NCI-H446 treated with DMSO at 0.1 percent for 48 hours (cell line): ENCODE results near the gene PRSS2.
"Not testable (repeated sequence)": the region's sequence is repeated elsewhere in the genome, so short reads cannot be mapped to it uniquely, and the experiment has no call there.

ENCODE experiments used
- DNase-seq: peaks from one replicate; lab custom pipeline; 2025; lab: John Stamatoyannopoulos, UW

The PRSS2 gene

GRCh38 chr7:142770661-142771352, at the start of gene PRSS2:
Gene PRSS2 (plus strand): TSS chr7:142770970. CDS start chr7:142770983, 13 bp downstream.
- DNase-seq, result no peak

GRCh38 chr7:142720986-142721385, 49.8 kb upstream of the PRSS2 start:
- DNase-seq, result no peak

GRCh38 chr7:142722248-142722794, 48.4 kb upstream of the PRSS2 start:
- no peak for DNase-seq

GRCh38 chr7:142733271-142733670, 37.5 kb upstream of the PRSS2 start:
- DNase-seq, result no peak

GRCh38 chr7:142739923-142740492, 30.8 kb upstream of the PRSS2 start:
- no peak for DNase-seq

- no peak for DNase-seq
Measured at GRCh38 chr7:142740786-142741185, 30.0 kb upstream of the PRSS2 start.

- not testable (repeated sequence) for DNase-seq
Measured at GRCh38 chr7:142741932-142742331, 28.8 kb upstream of the PRSS2 start.

GRCh38 chr7:142745091-142745635, 25.6 kb upstream of the PRSS2 start:
- no peak for DNase-seq

- DNase-seq, result no peak
Measured at GRCh38 chr7:142745745-142746144, 25.0 kb upstream of the PRSS2 start.

- no peak for DNase-seq
Measured at GRCh38 chr7:142746264-142746663, 24.5 kb upstream of the PRSS2 start.

- DNase-seq, result not testable (repeated sequence)
Measured at GRCh38 chr7:142748410-142748809, 22.4 kb upstream of the PRSS2 start.

GRCh38 chr7:142749218-142749993, 21.4 kb upstream of the PRSS2 start, which contains the start of gene PRSS1:
Gene PRSS1 (plus strand): TSS chr7:142749472. CDS start chr7:142749485, 13 bp downstream.
- no peak for DNase-seq

GRCh38 chr7:142750321-142750938, 20.3 kb upstream of the PRSS2 start:
- DNase-seq, result no peak

GRCh38 chr7:142751526-142752175, 19.1 kb upstream of the PRSS2 start:
- not testable (repeated sequence) for DNase-seq

GRCh38 chr7:142752376-142753225, 18.2 kb upstream of the PRSS2 start:
- DNase-seq, result no peak

GRCh38 chr7:142753366-142753765, 17.4 kb upstream of the PRSS2 start:
- DNase-seq, result no peak

GRCh38 chr7:142753925-142754491, 16.8 kb upstream of the PRSS2 start:
- not testable (repeated sequence) for DNase-seq

- DNase-seq, result no peak
Measured at GRCh38 chr7:142754681-142755575, 15.8 kb upstream of the PRSS2 start.

- not testable (repeated sequence) for DNase-seq
Measured at GRCh38 chr7:142758312-142758711, 12.5 kb upstream of the PRSS2 start.
